HFFc6 (cell line): Measurements from ENCODE around the gene RAP1GAP2. TPM values are rescaled to one million over a fixed set of nuclear protein-coding genes. Genes with fewer than 3 reads are reported as not detected.

Experiments
- DNase-seq: peaks from one replicate; pipeline ENCODE4 v3.0.0-alpha.2; 2018
- H3K27ac Mint-ChIP-seq: 2 replicates; pipeline ENCODE4 v1.8.0; 2020; ENCODE audit warnings: mild to moderate bottlenecking, mixed read lengths
- H3K27me3 Mint-ChIP-seq: 2 replicates; pipeline ENCODE4 v1.8.0; 2021; ENCODE audit warnings: mild to moderate bottlenecking, moderate library complexity, mixed read lengths; ENCODE audit not compliant: insufficient read depth
- H3K36me3 Mint-ChIP-seq: 2 replicates; pipeline ENCODE4 v1.8.0; 2021; ENCODE audit warnings: low read depth, mixed read lengths
- H3K4me1 Mint-ChIP-seq: 2 replicates; pipeline ENCODE4 v1.8.0; 2020; ENCODE audit warnings: low read depth, mixed read lengths
- H3K4me3 Mint-ChIP-seq: 2 replicates; pipeline ENCODE4 v1.8.0; 2020; ENCODE audit warnings: mild to moderate bottlenecking, moderate library complexity, mixed read lengths
- H3K9me3 Mint-ChIP-seq: 2 replicates; pipeline ENCODE4 v1.8.0; 2020; ENCODE audit warnings: mild to moderate bottlenecking, mixed read lengths
- CTCF ChIP-seq: fragments of 200-600 bp; sonication (generic); IDR thresholded peaks from 2 replicates; pipeline ENCODE4 v1.5.0; 2021; ENCODE audit warnings: antibody characterized with exemption, mild to moderate bottlenecking
- total RNA-seq, 6 experiments: library from RNA; stranded (reverse); fragmentation: NEBNext Ultra II Directional; extraction: Animal tissue kit (Norgen Biotek cat#: 25700); gene quantifications; 2 replicates in 1 of 6; 3 replicates in 5 of 6; pipeline ENCODE4 v1.2.3, GENCODE V29; 2021

The RAP1GAP2 gene
- total RNA-seq, 6 experiments from 2014 or later = 7.9 to 27.4 (median 23.9) TPM

GRCh38 chr17:2902546-2902945 lies 106.3 kb downstream of the RAP1GAP2 start:
- Mint-ChIP-seq H3K27me3 (peaks cover 2% of the 10 kb centered on the region; the same call in 1 of the 2 replicates), H3K4me3 (no peak overlapping the region), H3K36me3 (peaks cover 23% of the 10 kb centered on the region), H3K27ac (no peak overlapping the region), H3K4me1 (no peaks in the 10 kb centered on the region; the same call in 1 of the 2 replicates), H3K9me3 (peaks cover 9% of the 10 kb centered on the region; the same call in 1 of the 2 replicates)
- TF ChIP-seq CTCF = no peak
- DNase-seq = no peak

DNA sequence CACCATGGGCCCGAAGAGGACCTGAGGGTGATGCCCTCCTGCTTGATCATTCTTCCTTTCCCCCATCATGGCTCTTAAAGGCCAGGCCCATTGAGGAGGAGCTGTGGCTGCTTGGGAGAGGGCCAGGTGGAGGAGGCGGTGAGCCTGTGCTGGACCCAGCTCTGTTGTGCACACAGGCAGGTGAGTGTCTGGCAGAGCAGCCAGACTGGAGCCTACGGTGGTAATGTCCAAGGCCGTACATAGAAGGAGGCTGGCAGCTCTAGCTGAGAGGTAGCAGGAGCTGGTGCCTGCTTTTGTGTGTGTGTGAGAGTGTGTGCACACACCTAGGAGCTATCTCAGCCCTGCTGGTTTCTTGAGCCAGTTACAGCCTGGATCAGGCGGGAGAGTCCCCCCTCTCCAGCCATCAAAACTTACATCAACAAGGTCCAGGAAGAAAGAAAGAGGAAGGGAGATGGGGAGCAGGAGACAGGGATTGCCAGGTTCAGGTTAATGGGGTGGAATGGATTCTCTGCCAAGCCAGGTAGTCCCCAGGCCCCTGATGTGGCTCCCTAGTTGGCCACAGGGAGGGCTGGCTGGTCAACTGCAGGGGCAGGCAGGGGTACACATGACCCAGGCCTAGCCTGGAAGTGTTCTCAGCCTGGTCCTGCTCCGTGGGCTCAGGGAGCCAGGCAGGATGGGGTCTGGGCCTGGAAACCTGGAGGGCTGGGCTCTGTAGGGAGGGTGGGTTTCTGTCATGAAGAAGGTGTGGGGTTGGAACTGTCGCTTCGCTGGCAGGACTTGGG lies 107.1 kb downstream of the RAP1GAP2 start:
- TF ChIP-seq CTCF = no peak
- Mint-ChIP-seq H3K27ac (no peak overlapping the region; the same call in 1 of the 2 replicates), H3K9me3 (peaks cover 9% of the 10 kb centered on the region; the same call in 1 of the 2 replicates), H3K36me3 (peaks cover 26% of the 10 kb centered on the region), H3K4me3 (no peak overlapping the region), H3K4me1 (no peaks in the 10 kb centered on the region; the same call in 1 of the 2 replicates), H3K27me3 (peaks cover 2% of the 10 kb centered on the region; the same call in 1 of the 2 replicates)
- no peak for DNase-seq

DNA sequence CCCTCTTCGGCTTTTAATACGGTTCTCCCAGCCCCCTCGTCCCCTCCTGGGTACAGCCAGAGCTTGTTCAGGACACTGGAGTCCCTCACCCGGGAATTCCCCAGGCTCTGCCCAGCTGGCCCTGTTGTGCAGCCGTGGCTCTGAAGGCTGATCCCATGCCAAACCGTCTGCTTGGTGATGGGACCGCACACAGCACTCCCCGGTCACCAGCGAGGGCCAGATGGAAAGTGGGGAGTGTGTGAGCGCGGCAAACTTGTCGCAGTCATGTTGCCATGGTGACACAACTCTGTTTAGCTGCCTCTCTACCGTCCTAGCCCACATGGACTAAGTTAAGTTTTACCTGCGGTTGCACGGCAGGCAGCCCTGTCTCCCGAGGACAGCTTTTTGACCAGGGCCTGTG lies 107.9 kb downstream of the RAP1GAP2 start:
- no peak for TF ChIP-seq CTCF
- Mint-ChIP-seq H3K4me3 (no peak overlapping the region), H3K4me1 (no peaks in the 10 kb centered on the region; the same call in none of the 2 replicates), H3K27me3 (peaks cover 2% of the 10 kb centered on the region; the same call in 1 of the 2 replicates), H3K9me3 (peaks cover 9% of the 10 kb centered on the region; the same call in 1 of the 2 replicates), H3K27ac (no peak overlapping the region), H3K36me3 (peaks cover 22% of the 10 kb centered on the region)
- peak; percentile 3 for DNase-seq

GRCh38 chr17:2905269-2905668 lies 109.0 kb downstream of the RAP1GAP2 start:
- DNase-seq = no peak
- peaks cover 22% of the 10 kb centered on the region for H3K36me3 Mint-ChIP-seq
- H3K9me3 Mint-ChIP-seq = peaks cover 9% of the 10 kb centered on the region; the same call in 1 of the 2 replicates
- TF ChIP-seq CTCF = no peak
- H3K4me3 Mint-ChIP-seq = no peak overlapping the region
- H3K27ac Mint-ChIP-seq = no peak overlapping the region
- no peaks in the 10 kb centered on the region; the same call in none of the 2 replicates for H3K4me1 Mint-ChIP-seq
- H3K27me3 Mint-ChIP-seq = peaks cover 2% of the 10 kb centered on the region; the same call in 1 of the 2 replicates

- no peak for TF ChIP-seq CTCF
- H3K4me1 Mint-ChIP-seq = no peaks in the 10 kb centered on the region; the same call in none of the 2 replicates
- peaks cover 2% of the 10 kb centered on the region; the same call in 1 of the 2 replicates for H3K27me3 Mint-ChIP-seq
- DNase-seq = no peak
- peaks cover 9% of the 10 kb centered on the region; the same call in 1 of the 2 replicates for H3K9me3 Mint-ChIP-seq
- no peak overlapping the region for H3K27ac Mint-ChIP-seq
- H3K4me3 Mint-ChIP-seq = no peak overlapping the region
- peaks cover 22% of the 10 kb centered on the region for H3K36me3 Mint-ChIP-seq
Measured at GRCh38 chr17:2905696-2906501, 109.7 kb downstream of the RAP1GAP2 start.
